Bronchial epithelial cell (primary cell): Measurements from ENCODE around the gene CBFA2T2. TPM values are rescaled to one million over a fixed set of nuclear protein-coding genes. Genes with fewer than 3 reads are reported as not detected.
A peak's percentile ranks its signal among the peaks of the same experiment; 100 is the strongest.
"Not testable (repeated sequence)": the region's sequence is repeated elsewhere in the genome, so short reads cannot be mapped to it uniquely, and the experiment has no call there.

ENCODE experiments used
- DNase-seq: peaks from one replicate; pipeline ENCODE4 v3.0.0-alpha.2; 2010; ENCODE audit warnings: low read depth
- FAIRE-seq: peaks from 2 replicates; lab custom pipeline; 2011; peaks lifted over from hg19 to GRCh38; lab: Jason Lieb, UNC
- H3K27me3 ChIP-seq: 2 replicates; pipeline ENCODE4 v1.5.1; 2011; ENCODE audit warnings: low read length; ENCODE audit not compliant: control insufficient read depth, insufficient read depth
- H3K36me3 ChIP-seq: 2 replicates; pipeline ENCODE4 v1.5.1; 2011; ENCODE audit warnings: low read length; ENCODE audit not compliant: control insufficient read depth, insufficient read depth
- H3K4me3 ChIP-seq: 2 replicates; pipeline ENCODE4 v1.5.1; 2011; ENCODE audit warnings: mild to moderate bottlenecking, low read depth, low read length, control low read depth
- CTCF ChIP-seq: IDR thresholded peaks from 2 replicates; pipeline ENCODE4 v1.5.1; 2011; ENCODE audit warnings: mild to moderate bottlenecking, moderate library complexity, low read length, control low read depth, inconsistent platforms; ENCODE audit not compliant: insufficient read depth, severe bottlenecking
- total RNA-seq: library from RNA; depleted of rRNA; stranded (reverse); fragments of >200 nt; gene quantifications from 2 replicates; pipeline ENCODE4 v1.2.1, GENCODE V29; 2014

CBFA2T2 gene
- total RNA-seq, result 4.0 and 5.3 TPM in 2 replicates

- Histone ChIP-seq H3K4me3 (peak within 1 kb of the TSS; percentile 83), H3K36me3 (no peaks in the 10 kb centered on the region), H3K27me3 (no peaks in the 10 kb centered on the region)
- DNase-seq (peak; percentile 25), FAIRE-seq (no peak)
- TF ChIP-seq CTCF, result no peak
Measured at GRCh38 chr20:33490023-33490933, at the start of gene CBFA2T2. CBFA2T2 (plus strand) TSS chr20:33490096; CDS start chr20:33490268, 172 bp downstream.

DNA sequence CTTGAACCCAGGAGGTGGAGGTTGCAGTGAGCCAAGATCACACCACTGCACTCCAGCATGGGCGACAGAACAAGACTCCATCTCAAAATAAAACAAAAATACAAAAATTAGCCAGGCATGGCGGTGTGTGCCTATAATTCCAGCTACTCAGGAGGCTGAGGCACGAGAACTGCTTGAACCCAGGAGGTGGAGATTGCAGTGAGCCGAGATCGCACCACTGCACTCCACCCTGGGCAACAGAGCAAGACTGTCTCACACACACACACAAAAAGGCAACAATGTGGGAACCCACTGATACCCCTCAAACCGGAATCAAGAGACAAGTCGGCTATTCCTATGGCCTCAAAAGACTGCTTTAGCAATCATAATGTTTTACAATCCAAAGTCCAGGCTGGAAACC lies 49.3 kb upstream of the CBFA2T2 start:
- H3K36me3 ChIP-seq, FAIRE-seq, H3K27me3 ChIP-seq, DNase-seq, H3K4me3 ChIP-seq: not testable (repeated sequence)

GRCh38 chr20:33441142-33441955 lies 48.5 kb upstream of the CBFA2T2 start:
- no peak for FAIRE-seq
- DNase-seq, result no peak
- no peak overlapping the region for H3K4me3 ChIP-seq
- no peaks in the 10 kb centered on the region for H3K36me3 ChIP-seq
- peaks cover 3% of the 10 kb centered on the region for H3K27me3 ChIP-seq
- TF ChIP-seq CTCF, result no peak

DNA sequence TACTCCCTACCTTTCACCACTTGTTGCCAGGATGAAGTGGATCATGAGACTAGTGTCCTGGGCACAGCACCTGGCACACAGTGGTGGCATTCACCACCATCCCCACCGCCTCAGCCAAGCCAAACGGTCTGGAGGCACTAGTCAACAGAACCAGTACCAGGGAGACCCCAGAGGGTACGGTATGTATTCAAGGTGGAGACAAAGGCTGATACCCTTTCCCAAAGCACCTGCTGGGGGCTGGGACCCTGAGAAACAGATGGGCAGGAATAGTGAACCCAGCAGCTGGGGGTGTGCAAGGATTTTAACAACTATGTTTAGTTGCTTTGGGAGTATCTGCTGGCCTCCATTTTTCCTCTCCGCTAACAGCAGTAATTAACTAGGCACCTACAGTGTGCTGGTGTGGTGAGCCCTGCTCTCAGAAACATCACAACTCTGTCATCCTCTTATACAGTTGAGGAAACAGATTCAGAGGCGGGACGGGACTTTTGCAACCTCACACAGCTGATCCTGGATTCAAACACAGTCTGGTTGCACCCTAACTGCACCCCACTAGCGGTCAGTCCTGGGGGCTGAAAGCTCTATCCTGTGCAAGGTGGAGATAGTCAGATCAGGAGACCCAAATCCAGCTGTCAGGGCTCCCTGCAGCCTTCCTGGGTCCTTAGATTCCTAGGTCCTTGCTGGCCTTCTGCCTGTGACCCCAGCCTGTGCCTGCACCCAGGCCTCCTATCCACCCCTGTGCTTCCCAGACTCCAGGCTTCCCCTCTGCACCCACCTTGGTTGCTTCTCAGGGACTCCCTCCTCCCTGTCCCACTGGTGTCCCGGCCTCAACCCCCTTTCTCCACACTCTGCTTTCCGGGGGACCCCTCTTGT lies 47.5 kb upstream of the CBFA2T2 start:
- TF ChIP-seq CTCF, result no peak
- Histone ChIP-seq H3K36me3 (no peaks in the 10 kb centered on the region), H3K4me3 (peak overlapping the region; percentile 49), H3K27me3 (peaks cover 3% of the 10 kb centered on the region)
- FAIRE-seq (no peak), DNase-seq (no peak)

GRCh38 chr20:33443006-33443511 lies 46.8 kb upstream of the CBFA2T2 start:
- peak overlapping the region; percentile 49 for H3K4me3 ChIP-seq
- H3K27me3 ChIP-seq, result peaks cover 3% of the 10 kb centered on the region
- FAIRE-seq (no peak), DNase-seq (no peak)
- no peaks in the 10 kb centered on the region for H3K36me3 ChIP-seq
- TF ChIP-seq CTCF, result no peak
